Measurements from ENCODE around the gene THSD7A.

THSD7A gene

DNA sequence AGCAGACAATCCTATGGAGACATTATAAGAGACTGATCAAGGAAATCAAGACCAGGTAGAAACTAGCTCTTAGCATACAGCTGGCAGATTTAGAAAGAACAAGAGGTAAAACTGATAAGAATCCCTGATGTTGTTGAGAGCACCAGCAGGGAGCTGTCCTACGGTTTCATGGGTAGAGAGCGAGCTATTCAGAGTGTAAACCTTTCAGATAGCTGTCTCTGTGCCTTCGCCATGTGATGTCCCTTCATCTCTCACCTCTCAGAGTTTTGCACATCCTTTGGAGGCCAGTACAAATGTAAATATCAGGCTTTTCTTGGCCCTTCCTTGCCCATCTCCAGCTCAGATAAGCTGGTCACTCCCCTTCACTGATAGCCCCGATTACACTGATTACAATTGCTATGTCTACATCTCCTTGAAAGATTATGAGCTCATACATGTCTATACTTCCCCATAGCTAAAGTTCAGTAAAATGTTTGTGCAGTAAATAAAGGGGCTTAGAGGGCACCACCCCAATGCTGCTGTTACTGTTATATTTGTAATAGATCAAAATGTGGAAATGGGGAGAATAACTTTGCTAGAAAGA is 21.9 kb downstream of the THSD7A start:
- no peak for DNase-seq (ENCODE audit: low spot score)

DNA sequence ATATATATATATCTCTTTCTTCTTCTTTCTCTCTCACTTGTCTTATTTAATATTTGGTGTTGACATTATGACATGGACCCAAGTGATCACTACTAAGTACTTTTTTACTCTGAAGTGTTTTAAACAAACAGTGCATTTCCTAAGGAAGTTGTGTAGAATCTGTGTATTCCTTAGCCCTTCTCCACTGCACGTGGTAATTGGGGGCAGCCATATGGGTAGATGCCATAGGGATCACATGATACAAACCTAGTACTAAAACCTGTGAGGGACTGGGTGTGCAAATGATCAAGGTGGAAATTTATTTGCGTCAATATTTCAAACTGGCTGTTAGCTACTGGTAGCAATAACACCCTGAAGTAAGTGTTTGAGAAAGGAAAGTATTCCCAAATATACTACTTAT is 25.0 kb downstream of the THSD7A start:
- no peak for DNase-seq (ENCODE audit: low spot score)

DNA sequence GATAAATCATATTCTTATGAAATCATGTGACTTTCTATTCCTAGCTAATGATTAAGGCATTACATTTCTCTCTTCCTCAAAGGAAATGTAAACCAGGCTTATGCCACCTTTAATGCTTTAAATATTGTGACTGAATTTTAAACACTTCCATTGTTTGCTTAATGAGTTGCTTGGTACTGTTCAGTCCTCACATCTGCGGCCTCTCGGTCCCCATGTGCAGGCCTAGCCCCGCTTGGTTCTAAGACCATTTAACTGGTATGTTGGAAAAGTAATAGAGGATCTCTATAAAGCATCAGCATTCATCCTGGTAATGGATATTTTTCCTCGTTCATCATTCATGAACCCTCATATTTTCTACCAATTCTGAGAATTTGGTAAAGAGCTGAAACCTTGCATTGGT is 27.4 kb downstream of the THSD7A start:
- no peak for DNase-seq (ENCODE audit: low spot score)

DNA sequence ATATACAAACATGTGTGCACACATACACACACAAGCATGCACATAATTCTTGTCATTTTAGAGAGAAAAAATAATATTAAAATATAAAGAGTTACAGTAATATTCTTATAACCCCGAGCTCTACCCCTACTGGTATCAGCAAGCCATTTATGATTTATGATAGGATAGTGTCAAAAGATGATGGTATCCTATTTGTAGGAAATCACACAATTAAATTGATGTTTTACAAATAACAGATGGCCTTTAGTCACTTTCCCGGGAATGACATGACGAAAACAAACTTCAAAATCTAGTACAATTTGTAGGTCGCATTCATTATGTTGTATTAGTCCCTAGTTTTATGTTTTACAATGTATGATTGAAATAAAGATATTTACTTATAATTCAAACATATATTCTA is 36.8 kb downstream of the THSD7A start:
- peak; percentile 31 for DNase-seq (ENCODE audit: low spot score)

DNA sequence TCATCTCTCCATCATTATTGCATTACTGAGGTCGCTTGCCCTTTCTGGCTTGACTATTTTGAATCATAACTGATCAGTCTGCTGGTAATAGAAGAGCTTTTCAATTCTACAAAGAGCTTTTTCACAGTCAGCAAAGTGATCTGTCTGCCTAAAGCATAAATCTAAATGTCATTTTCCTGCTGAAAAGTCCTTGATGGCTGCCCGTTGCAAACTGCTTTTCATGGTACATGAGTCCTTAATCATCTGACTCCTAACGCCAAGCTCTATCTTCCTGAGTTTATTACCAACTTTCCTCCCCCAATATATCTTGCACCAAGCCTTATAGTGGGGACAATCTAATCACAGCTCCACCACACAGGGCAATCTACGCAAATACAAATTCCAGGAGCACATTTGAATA is 39.8 kb downstream of the THSD7A start:
- DNase-seq (ENCODE audit: low spot score) = no peak

DNA sequence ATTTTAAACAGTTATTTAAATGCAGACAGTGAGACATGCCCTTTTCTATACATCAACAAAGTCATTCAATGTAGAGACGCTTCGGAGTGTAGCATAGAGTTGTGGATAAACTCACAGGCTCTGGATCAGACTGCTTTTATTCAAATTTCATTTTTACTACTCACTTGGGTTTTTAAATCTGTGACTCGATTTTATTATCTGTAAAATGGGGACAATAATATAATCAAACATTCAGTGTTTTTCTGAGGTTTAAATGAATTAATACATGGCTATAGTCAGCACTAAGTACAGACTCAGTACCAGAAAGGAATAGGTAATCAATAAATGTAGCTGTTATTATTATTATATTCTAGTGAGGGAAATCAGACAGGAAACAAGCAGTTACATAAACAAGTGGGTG is 43.4 kb downstream of the THSD7A start:
- no peak for DNase-seq (ENCODE audit: low spot score)

DNA sequence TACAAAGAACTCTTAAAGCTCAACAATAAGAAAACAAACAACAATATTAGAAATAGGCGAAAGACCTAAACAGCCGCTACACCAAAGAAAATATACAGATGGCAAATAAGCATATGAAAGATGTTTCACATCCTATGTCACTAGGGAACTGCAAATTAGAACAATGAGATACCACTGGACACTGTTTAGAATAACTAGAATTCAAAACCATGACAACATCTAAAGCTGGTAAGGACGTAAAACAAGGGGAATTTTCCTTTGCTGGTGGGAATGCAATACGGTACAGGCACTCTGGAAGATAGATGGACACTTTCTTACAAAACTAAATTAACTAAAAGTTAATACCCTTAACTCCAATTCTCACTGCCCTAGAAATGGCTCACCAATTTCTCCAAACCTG is 44.5 kb downstream of the THSD7A start:
- DNase-seq (ENCODE audit: low spot score) = no peak

DNA sequence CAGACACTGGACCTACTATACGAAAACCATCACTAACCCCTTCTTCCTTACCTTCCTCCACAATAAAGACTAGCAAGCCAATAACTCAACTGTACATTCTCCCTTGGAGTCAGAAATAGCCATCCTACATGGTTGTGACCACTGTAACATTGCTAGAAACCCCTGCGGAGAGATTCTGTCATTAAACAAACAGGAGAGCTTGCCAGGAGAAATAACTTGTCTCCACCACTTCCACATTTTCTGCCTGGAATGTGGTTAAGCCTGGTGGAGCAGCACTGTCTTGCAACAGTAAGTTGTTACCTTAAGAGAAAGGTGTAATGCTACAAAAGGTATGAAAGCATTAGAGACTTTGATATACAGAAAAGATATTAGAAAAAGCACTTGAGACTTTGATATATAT is 45.8 kb downstream of the THSD7A start:
- no peak for DNase-seq (ENCODE audit: low spot score)

DNA sequence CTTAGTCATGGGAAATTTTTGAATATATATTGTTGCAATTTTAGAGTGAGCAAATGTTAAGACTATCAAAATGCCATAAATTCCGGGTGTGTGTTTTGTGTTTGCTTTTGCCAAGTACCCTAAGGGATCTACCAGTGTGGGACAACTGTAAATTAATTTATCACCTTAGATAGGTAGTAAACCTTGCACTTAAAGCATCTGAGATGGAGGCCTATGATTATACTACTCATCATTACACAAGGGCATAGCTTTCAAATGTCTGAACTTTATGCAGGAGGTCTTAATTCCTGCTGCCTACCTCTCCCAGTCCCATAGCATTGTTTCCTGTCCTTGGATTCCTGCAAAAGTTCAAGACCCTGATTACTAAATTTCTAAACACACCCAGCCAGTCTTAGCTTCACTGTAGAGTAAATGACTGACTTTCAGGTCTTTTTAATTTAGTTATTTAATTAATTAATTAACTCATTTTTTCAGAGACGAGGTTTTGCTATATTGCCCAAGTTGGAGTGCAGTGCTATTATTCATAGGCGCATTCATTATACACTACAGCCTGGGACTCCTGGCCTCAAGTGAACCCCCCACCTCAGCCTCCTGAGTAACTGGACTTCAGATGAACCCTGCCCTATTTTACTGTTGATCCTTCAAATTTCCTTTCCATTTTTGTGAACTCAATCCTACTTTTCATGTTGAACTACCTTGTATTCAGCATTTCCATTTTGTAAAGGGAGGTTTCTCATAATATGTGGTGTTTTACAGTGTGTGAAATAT is 47.0 kb downstream of the THSD7A start:
- no peak for DNase-seq (ENCODE audit: low spot score)

DNA sequence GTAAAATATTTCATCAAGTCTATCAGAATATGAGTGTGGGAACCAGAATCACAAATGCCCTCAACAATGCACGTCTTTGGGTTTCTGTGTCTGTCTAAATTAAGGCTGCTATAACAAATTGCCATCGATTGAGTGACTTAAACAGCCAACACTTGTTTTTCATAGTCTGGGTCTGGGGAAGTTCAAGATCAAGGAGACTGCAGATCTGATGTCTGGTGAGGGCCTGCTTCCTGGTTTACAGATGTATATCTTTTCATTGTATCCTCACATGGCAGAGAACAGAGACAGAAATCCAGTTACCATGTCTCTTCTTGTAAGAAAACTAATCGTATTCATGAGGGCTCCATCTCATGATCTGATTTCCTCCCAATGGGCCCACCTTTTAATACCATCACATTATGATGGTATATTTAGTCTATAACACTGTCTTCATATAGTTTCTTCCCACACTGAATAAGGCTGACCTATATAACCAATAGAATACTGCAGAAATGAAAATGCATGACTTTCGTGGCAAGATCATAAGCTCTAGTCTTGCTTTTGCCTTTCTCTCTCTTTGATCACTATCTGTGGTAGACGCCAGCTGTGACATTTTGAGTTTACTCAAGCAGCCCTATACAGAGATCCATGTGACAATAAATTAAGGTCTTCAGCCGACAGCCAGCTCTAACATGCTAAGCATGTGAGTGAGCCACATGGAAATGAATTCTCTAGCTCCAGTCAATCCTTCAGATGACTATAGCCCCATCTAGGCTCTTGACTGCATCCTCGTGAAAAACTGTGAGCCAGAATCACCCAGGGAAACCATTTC is 51.9 kb downstream of the THSD7A start:
- DNase-seq (ENCODE audit: low spot score) = peak; percentile 98

DNA sequence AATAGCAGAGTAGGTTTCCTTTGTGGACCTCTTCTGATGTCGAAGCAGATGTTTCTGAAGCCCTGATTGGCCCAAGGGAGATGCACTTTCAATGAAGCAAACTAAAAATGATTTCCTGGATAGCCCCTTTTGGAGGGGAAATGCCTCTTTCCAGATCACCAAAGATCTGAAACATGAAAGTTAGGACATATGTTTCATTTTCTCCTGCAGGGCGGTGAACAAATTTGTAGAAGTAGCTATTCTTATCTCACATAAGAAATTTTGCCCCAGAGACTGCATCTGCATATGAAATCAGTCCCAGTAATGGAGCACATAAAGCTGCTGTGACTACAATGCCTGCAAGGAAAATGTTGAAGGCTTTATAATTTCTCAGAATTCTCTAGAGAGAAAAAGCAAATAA is 56.0 kb downstream of the THSD7A start:
- DNase-seq (ENCODE audit: low spot score) = no peak

DNA sequence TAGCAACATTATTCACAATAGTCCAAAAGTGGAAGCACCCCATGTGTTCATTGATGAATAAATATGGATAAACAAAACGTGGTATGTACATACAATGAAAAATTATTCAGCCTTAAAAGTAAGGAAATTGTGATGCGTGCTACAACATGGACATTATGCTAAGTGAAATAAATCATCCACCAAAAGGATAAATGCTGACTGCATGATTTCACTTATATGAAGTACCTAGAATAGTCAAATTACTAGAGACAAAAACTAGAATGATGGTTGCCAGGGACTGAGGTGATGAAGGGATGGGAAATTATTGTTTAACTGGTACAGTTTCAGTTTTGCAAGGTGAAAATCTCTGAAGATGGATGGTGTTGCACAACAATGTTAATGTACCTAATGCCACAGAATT is 56.6 kb downstream of the THSD7A start:
- DNase-seq (ENCODE audit: low spot score) = no peak

DNA sequence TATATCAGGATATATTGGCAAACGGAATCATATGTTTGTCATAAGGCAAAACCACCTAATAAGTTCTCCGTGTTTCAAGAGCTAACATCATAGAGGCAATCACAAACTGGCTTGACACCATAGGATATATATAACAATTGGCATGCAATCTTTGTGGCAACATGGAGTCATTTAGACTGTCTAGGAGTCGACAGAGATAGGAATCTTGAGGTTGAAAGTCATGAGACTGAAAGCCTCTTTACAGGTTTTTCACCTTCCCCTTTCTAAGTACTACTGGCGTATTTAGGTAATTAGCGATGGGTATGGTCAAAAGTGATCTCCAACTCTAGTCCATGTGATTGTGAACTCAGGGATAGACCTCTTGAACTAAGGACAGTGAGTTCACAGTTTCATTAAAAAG is 63.7 kb downstream of the THSD7A start:
- DNase-seq (ENCODE audit: low spot score) = no peak

DNA sequence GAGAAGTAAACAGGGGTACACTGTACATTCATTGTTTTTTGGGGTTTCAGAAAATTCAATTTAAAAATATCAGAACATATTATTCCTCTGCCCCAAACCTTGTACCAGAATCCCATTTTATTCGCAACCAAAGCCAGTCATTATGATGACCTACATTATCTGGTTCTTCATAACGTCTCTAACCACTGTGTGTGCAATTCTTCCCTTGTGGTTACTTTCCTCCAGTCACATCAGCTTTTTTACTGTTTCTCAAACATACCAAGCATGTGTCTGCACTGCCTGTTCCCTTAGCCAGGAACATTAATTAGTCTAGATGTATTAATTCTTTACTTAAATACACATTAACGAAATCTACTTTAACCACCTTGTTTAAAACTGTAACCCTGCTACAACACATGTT is 64.8 kb downstream of the THSD7A start:
- DNase-seq (ENCODE audit: low spot score) = no peak

DNA sequence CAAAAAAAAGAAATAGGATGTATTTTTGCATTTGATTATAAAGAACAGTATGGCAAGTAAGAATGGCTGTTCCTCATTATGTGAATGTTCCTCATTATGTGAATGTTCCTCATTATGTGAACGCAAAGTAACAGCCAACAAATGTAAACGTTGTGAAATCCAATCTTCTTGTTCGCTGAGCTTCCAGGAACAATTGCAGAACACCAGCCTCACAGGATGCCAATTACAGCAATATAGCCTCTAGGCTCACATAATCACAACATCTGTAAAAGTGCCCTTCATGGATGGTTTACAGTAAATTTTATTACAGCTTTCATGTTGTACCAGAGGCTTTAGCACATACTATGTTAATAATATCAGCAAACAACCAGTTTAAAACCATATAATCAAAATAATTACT is 71.6 kb downstream of the THSD7A start:
- DNase-seq (ENCODE audit: low spot score) = peak; percentile 50

DNA sequence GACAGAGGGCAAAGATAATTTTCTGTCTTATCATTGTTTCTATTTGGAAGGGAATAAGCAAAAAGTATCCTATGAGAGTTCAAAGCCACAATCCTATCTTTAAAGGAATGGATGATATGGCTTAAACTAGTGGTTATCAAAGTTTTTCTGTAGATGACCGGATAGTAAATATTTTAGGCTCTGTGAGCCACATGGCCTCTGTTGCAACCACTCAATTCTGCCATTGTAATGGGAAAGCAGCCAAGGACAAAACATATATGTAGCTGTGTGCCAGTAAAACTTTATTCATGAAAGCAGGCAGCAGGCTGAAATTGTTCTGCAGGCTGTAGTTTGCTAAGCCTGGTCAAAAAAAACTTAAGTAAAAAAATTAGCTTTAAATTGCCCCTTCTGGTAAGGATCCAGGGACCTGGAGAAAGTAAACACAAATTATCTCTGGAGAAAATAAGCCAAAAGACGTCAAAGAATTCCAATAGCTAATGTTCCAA is 73.3 kb downstream of the THSD7A start:
- no peak for DNase-seq (ENCODE audit: low spot score)

DNA sequence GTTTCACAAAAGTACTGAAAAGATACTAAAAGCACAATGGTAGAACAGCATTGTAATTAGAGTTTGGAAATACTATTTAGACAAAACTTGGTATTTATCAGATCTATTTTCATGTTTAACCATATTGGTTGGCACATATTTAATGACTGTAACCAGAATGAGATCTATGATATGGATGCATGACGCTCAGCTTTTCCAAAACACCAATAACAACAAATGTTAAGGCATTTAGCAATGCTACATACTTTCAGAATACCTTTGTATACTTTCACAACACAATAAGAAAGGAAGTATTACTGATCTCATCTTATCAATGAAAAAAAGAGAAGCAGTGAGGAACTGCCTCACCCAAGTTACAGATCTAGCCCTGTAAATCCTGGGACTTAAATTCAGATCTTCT is 74.8 kb downstream of the THSD7A start:
- DNase-seq (ENCODE audit: low spot score) = no peak

DNA sequence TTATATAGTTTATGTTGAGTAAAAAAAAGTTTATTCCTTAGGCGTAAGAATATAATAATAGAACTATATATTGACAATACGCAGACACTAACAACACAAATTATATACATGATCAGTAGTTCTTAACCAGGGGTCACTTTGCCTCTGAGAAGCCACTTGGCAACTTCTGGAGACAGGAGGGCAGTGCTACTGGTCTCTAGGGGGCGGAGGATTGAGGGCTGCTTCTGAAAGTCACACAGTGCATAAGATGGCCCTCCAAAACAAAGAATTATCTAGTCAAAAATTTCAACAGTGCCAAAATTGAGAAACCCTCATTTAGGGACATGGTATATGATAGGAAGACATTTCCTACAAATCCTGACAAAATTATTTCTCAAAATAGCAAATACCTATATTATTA is 77.1 kb downstream of the THSD7A start:
- no peak for DNase-seq (ENCODE audit: low spot score)

DNA sequence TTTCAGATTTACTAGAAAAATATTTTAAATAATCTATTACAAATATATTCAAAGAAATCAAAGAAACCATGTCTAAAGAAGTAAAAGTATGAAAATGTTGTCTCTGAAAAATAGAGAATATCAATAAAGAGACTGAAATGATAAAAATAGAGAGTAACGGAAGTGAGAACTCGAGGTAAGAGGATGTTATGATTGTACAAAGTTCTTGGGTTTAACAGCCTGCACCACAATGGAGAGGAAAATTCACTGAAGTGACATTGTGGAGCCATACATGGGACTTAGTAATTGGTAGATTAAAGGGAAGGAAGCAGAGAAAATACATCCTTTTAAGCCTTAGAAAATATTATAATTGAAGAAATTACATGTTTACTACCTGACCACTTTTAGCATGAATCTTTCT is 77.9 kb downstream of the THSD7A start:
- no peak for DNase-seq (ENCODE audit: low spot score)

DNA sequence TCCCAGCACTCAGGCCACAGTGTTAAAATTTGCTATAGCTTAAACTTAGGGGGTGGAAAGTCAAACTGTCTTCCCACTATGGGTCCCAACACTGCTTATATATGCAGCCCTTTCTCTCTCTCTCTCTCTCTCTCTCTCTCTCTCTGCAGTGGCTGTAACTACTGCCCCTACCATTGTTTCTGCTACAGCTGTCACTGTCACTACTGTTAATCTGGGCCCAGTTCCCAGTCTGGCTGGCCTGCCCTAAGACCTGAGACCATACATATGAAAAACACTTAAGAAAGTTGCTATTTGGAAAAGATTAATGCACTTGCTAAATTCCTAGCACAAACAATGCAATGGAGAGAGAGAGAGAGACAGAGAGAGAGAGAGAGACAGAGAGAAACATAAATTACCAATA is 78.6 kb downstream of the THSD7A start:
- DNase-seq (ENCODE audit: low spot score) = no peak

DNA sequence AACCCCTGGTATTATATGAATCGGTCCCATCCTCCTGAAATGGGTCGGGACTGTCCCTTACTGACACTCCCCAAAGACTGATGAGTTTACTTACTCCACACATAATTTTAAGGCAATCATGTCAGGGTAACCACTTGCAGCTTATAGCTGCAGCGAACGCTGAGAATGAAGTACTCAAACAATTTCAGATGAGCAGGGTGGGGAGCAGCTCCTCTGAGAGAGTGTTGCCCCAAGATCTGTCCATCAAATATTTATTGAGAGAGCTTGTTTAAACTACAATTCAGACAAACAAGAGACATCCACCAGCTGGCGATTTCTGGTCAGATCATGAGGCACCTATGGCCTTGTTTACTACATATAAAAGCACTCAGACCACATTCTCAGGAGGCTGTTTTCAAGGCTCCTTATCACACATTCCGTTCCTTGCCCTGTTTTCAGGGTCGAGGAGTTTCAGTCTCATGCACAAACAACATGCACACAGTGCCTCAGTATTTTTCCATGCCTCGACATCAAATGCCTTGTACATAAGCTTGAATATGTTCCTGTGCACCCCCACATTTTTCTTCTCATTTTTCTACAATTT is 80.1 kb downstream of the THSD7A start:
- DNase-seq (ENCODE audit: low spot score) = no peak

DNA sequence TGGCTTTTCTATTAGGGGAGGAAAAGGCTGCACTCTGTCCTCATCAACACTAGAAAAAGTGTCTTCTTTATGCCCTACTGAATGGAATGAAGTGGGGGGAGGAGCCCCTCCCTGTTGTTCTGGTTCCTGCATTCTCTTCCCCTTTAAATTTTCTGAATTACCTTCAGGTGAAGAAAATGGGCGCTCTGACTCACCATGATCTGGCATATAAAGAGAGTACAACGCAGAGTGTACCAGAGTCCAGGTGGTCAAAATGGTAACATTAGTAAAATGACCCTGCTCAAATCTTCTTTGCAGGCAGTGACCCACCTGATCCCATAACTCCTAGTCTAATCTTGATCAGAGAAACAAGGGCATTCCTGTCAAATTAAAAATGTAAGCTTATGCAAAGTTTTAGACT is 80.7 kb downstream of the THSD7A start:
- no peak for DNase-seq (ENCODE audit: low spot score)
